Measurements from ENCODE around the gene BRF1.

GRCh38 chr14:105204931-105205672 is 95.7 kb downstream of the BRF1 start:
- TF ChIP-seq CTCF (IDR thresholded peaks at IDR 0.05) (no peak), EZH2 (IDR thresholded peaks at IDR 0.05) (no peak), EZH2phosphoT487 (IDR thresholded peaks at IDR 0.05) (no peak)
